IMR-90 (cell line): ENCODE data around the gene FBXO41.

ENCODE experiments used
- CHD1 ChIP-seq: IDR thresholded peaks from 2 replicates; pipeline ENCODE4 v1.6.1; 2012; ENCODE audit warnings: low read depth, low read length, improper control_type of control experiment
- ELK1 ChIP-seq: fragments of 150-350 bp; IDR thresholded peaks from 2 replicates; pipeline ENCODE4 v1.6.1; 2016; ENCODE audit warnings: low read depth, mild to moderate bottlenecking, low read length, moderate library complexity, borderline replicate concordance
- MAFK ChIP-seq: IDR thresholded peaks from 2 replicates; pipeline ENCODE4 v1.6.1; 2012; ENCODE audit warnings: low read depth, low read length, improper control_type of control experiment
- MAZ ChIP-seq: IDR thresholded peaks from 2 replicates; pipeline ENCODE4 v1.6.1; 2012; ENCODE audit warnings: low read depth, mild to moderate bottlenecking, low read length, improper control_type of control experiment, moderate library complexity, borderline replicate concordance
- MXI1 ChIP-seq: IDR thresholded peaks from 2 replicates; pipeline ENCODE4 v1.6.1; 2012; ENCODE audit warnings: low read depth, mild to moderate bottlenecking, low read length, moderate library complexity, borderline replicate concordance
- POLR2A ChIP-seq: IDR thresholded peaks from 2 replicates; pipeline ENCODE4 v1.6.1; 2012; ENCODE audit warnings: mild to moderate bottlenecking, low read depth, low read length
- RAD21 ChIP-seq: IDR thresholded peaks from 2 replicates; pipeline ENCODE4 v1.6.1; 2012; ENCODE audit warnings: low read length, improper control_type of control experiment
- RFX5 ChIP-seq: IDR thresholded peaks from 2 replicates; pipeline ENCODE4 v1.8.0; 2012; ENCODE audit warnings: low read depth, mild to moderate bottlenecking, low read length, moderate library complexity
- TF ChIP-seq, protein P1 (sequence below): conservative IDR thresholded peaks from 2 replicates; pipeline ENCODE4 v1.5.1; 2012; ENCODE audit warnings: mild to moderate bottlenecking, low read depth, low read length, improper control_type of control experiment

GRCh38 chr2:73250872-73251846 lies 33.1 kb downstream of the FBXO41 start:
- TF ChIP-seq, protein P1, sequence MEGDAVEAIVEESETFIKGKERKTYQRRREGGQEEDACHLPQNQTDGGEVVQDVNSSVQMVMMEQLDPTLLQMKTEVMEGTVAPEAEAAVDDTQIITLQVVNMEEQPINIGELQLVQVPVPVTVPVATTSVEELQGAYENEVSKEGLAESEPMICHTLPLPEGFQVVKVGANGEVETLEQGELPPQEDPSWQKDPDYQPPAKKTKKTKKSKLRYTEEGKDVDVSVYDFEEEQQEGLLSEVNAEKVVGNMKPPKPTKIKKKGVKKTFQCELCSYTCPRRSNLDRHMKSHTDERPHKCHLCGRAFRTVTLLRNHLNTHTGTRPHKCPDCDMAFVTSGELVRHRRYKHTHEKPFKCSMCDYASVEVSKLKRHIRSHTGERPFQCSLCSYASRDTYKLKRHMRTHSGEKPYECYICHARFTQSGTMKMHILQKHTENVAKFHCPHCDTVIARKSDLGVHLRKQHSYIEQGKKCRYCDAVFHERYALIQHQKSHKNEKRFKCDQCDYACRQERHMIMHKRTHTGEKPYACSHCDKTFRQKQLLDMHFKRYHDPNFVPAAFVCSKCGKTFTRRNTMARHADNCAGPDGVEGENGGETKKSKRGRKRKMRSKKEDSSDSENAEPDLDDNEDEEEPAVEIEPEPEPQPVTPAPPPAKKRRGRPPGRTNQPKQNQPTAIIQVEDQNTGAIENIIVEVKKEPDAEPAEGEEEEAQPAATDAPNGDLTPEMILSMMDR = no peak
- no peak for TF ChIP-seq RAD21
- TF ChIP-seq POLR2A = no peak
- no peak for TF ChIP-seq RFX5
- TF ChIP-seq MAZ = no peak
- no peak for TF ChIP-seq MXI1
- no peak for TF ChIP-seq MAFK
- TF ChIP-seq ELK1 = no peak
- no peak for TF ChIP-seq CHD1
